Measurements from ENCODE around the gene MRPS18A.

DNA sequence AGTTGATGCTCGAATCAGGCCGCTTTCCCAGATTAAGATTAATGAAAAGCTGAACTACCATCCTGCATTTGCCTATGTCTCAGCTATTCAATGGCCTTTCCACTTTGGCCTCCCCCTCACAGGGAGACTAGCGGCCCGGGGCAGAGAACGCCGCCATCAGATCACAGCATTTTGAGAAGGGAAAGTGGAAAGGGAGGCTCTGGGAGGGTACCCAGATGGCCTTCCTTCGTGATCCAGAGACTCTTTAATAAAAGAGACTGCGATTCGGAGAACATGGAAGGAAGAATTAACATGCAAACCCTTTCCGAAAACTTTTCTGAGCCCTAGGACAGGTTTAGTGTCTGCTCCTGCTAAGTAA, 533 bp downstream of the MRPS18A start:
- TF ChIP-seq POLR2A (IDR thresholded peaks at IDR 0.05; ENCODE audit: control extremely low read depth in 1 of 2, low read depth in 2 of 2, low read length in 2 of 2) (no peak), SUZ12 (IDR thresholded peaks at IDR 0.05; ENCODE audit: low read length) (no peak), EZH2 (IDR thresholded peaks at IDR 0.05; ENCODE audit: low read depth, low read length, severe bottlenecking) (no peak), TEAD4 (IDR thresholded peaks at IDR 0.05; ENCODE audit: low read depth, low read length) (no peak), ZNF274 (IDR thresholded peaks at IDR 0.05; ENCODE audit: borderline replicate concordance, extremely low read depth, low read length) (no peak), EP300 (IDR thresholded peaks at IDR 0.05; ENCODE audit: borderline replicate concordance in 1 of 2, low read depth in 2 of 2, low read length in 2 of 2) (no peak), CTCF (IDR thresholded peaks at IDR 0.05; ENCODE audit: control extremely low read depth in 1 of 3, insufficient read depth in 1 of 3, low read depth in 1 of 3, low read length in 3 of 3) (no peak), TCF12 (IDR thresholded peaks at IDR 0.05; ENCODE audit: low read depth, low read length) (no peak), KDM1A (IDR thresholded peaks at IDR 0.05; ENCODE audit: borderline replicate concordance, low read length) (no peak), HDAC6 (IDR thresholded peaks at IDR 0.05; ENCODE audit: low read depth, low read length) (no peak), SP2 (IDR thresholded peaks at IDR 0.05; ENCODE audit: low read length) (no peak), RFX5 (IDR thresholded peaks at IDR 0.05; ENCODE audit: borderline replicate concordance, low read depth, low read length) (no peak), SRF (IDR thresholded peaks at IDR 0.05; ENCODE audit: low read depth, low read length) (no peak)
- TF ChIP-seq, protein P1, sequence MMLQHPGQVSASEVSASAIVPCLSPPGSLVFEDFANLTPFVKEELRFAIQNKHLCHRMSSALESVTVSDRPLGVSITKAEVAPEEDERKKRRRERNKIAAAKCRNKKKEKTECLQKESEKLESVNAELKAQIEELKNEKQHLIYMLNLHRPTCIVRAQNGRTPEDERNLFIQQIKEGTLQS (IDR thresholded peaks at IDR 0.05; ENCODE audit: insufficient read depth, low read depth, low read length) = no peak

Data from H1 (cell line).